SK-N-MC (cell line): ENCODE measurements around the gene OR51V1.
"Not testable (repeated sequence)": the region's sequence is repeated elsewhere in the genome, so short reads cannot be mapped to it uniquely, and the experiment has no call there.

Experiments
- DNase-seq: peaks from one replicate; pipeline ENCODE4 v3.0.0-alpha.2; 2011; ENCODE audit warnings: low read depth, low spot score
- H3K27ac ChIP-seq: fragments of 200-600 bp; sonication (generic); 2 replicates; pipeline ENCODE4 v1.5.1; 2016; ENCODE audit warnings: mixed run types
- H3K36me3 ChIP-seq: fragments of 200-600 bp; sonication (generic); 2 replicates; pipeline ENCODE4 v1.6.1; 2017; ENCODE audit warnings: antibody characterized with exemption, low read length, mixed read lengths; ENCODE audit not compliant: insufficient read depth
- H3K4me3 ChIP-seq: fragments of 200-600 bp; sonication (generic); 2 replicates; pipeline ENCODE4 v1.5.1; 2016
- H3K9ac ChIP-seq: fragments of 200-600 bp; sonication (generic); 2 replicates; pipeline ENCODE4 v1.8.0; 2017; ENCODE audit warnings: mixed run types, mixed read lengths; ENCODE audit not compliant: insufficient read length
- H3K9me3 ChIP-seq: fragments of 200-600 bp; sonication (generic); 2 replicates; pipeline ENCODE4 v1.6.1; 2017; ENCODE audit warnings: low read depth, mild to moderate bottlenecking, antibody characterized with exemption, low read length, moderate library complexity, mixed read lengths
- EZH2 ChIP-seq: fragments of 200-600 bp; sonication (generic); IDR thresholded peaks from one replicate; pipeline ENCODE4 v1.6.1; 2017; ENCODE audit warnings: antibody characterized with exemption
- FOXP2 ChIP-seq: optimal IDR thresholded peaks from 2 replicates; pipeline ENCODE3; 2011; ENCODE audit warnings: mild to moderate bottlenecking, moderate library complexity; ENCODE audit not compliant: insufficient read depth; ENCODE audit errors: extremely low read length, control extremely low read depth
- POLR2AphosphoS5 ChIP-seq: IDR thresholded peaks from 2 replicates; pipeline ENCODE4 v1.6.1; 2012; ENCODE audit warnings: mild to moderate bottlenecking, low read depth, low read length, borderline replicate concordance

OR51V1 gene

GRCh38 chr11:5197536-5197935, 2.9 kb downstream of the OR51V1 start:
- Histone ChIP-seq H3K9me3 (no peaks in the 10 kb centered on the region), H3K9ac (no peak overlapping the region), H3K27ac (no peak overlapping the region), H3K4me3 (no peak overlapping the region), H3K36me3 (no peaks in the 10 kb centered on the region)
- DNase-seq: no peak
- TF ChIP-seq FOXP2 (no peak), EZH2 (no peak), POLR2AphosphoS5 (no peak)

GRCh38 chr11:5196731-5197130, 3.8 kb downstream of the OR51V1 start:
- no peak overlapping the region for H3K27ac ChIP-seq
- TF ChIP-seq POLR2AphosphoS5: no peak
- TF ChIP-seq FOXP2: no peak
- no peak for TF ChIP-seq EZH2

GRCh38 chr11:5196067-5196466, 4.4 kb downstream of the OR51V1 start:
- Histone ChIP-seq H3K9ac (no peak overlapping the region), H3K9me3 (no peaks in the 10 kb centered on the region), H3K4me3 (no peak overlapping the region), H3K36me3 (no peaks in the 10 kb centered on the region), H3K27ac (no peak overlapping the region)
- no peak for DNase-seq
- TF ChIP-seq POLR2AphosphoS5: no peak
- TF ChIP-seq FOXP2: no peak
- no peak for TF ChIP-seq EZH2

More at GRCh38 chr11:5196731-5197130, 3.8 kb downstream of the OR51V1 start:
- DNase-seq: no peak
- Histone ChIP-seq H3K9me3 (no peaks in the 10 kb centered on the region), H3K9ac (no peak overlapping the region), H3K4me3 (no peak overlapping the region), H3K36me3 (no peaks in the 10 kb centered on the region)

GRCh38 chr11:5192738-5193137, 7.7 kb downstream of the OR51V1 start:
- H3K27ac ChIP-seq: no peak overlapping the region
- no peak overlapping the region for H3K9ac ChIP-seq
- no peak for TF ChIP-seq EZH2
- TF ChIP-seq FOXP2: no peak
- TF ChIP-seq POLR2AphosphoS5: no peak
- DNase-seq: no peak
- no peaks in the 10 kb centered on the region for H3K36me3 ChIP-seq
- H3K9me3 ChIP-seq: no peaks in the 10 kb centered on the region
- H3K4me3 ChIP-seq: no peak overlapping the region

- no peak for DNase-seq
- H3K9ac ChIP-seq: no peak overlapping the region
- TF ChIP-seq FOXP2 (no peak), POLR2AphosphoS5 (no peak), EZH2 (no peak)
- H3K27ac ChIP-seq: no peak overlapping the region
- H3K4me3 ChIP-seq: no peak overlapping the region
- H3K36me3 ChIP-seq: no peaks in the 10 kb centered on the region
- H3K9me3 ChIP-seq: no peaks in the 10 kb centered on the region
These were observed 12.3 kb downstream of the OR51V1 start for GRCh38 chr11:5188201-5188600.

GRCh38 chr11:5178046-5178837, 22.2 kb downstream of the OR51V1 start:
- H3K27ac ChIP-seq: no peak overlapping the region
- no peaks in the 10 kb centered on the region for H3K9me3 ChIP-seq
- no peak for DNase-seq
- H3K9ac ChIP-seq: no peak overlapping the region
- no peak overlapping the region for H3K4me3 ChIP-seq
- H3K36me3 ChIP-seq: no peaks in the 10 kb centered on the region
- TF ChIP-seq FOXP2: no peak
- no peak for TF ChIP-seq EZH2
- no peak for TF ChIP-seq POLR2AphosphoS5

GRCh38 chr11:5174934-5175333, 25.5 kb downstream of the OR51V1 start:
- TF ChIP-seq POLR2AphosphoS5 (no peak), FOXP2 (no peak), EZH2 (no peak)
- no peak overlapping the region for H3K4me3 ChIP-seq
- H3K9ac ChIP-seq: no peak overlapping the region
- H3K27ac ChIP-seq: no peak overlapping the region
- no peaks in the 10 kb centered on the region for H3K36me3 ChIP-seq
- H3K9me3 ChIP-seq: no peaks in the 10 kb centered on the region
- DNase-seq: no peak

GRCh38 chr11:5171856-5172255, 28.6 kb downstream of the OR51V1 start:
- Histone ChIP-seq H3K9me3 (no peaks in the 10 kb centered on the region), H3K4me3 (no peak overlapping the region), H3K36me3 (no peaks in the 10 kb centered on the region), H3K9ac (no peak overlapping the region), H3K27ac (no peak overlapping the region)
- TF ChIP-seq POLR2AphosphoS5 (no peak), FOXP2 (no peak), EZH2 (no peak)
- no peak for DNase-seq

GRCh38 chr11:5165898-5166297, 34.6 kb downstream of the OR51V1 start:
- H3K9ac ChIP-seq, H3K27ac ChIP-seq, H3K4me3 ChIP-seq, H3K36me3 ChIP-seq, H3K9me3 ChIP-seq, DNase-seq: not testable (repeated sequence)

GRCh38 chr11:5164807-5165206, 35.7 kb downstream of the OR51V1 start:
- not testable (repeated sequence) for H3K4me3 ChIP-seq, H3K36me3 ChIP-seq, H3K9ac ChIP-seq, DNase-seq, H3K27ac ChIP-seq, H3K9me3 ChIP-seq

- not testable (repeated sequence) for H3K9me3 ChIP-seq, H3K27ac ChIP-seq, H3K9ac ChIP-seq, H3K4me3 ChIP-seq, DNase-seq, H3K36me3 ChIP-seq
These were observed 39.4 kb downstream of the OR51V1 start for GRCh38 chr11:5161045-5161444.

GRCh38 chr11:5160217-5160616, 40.3 kb downstream of the OR51V1 start:
- not testable (repeated sequence) for DNase-seq, H3K36me3 ChIP-seq, H3K9ac ChIP-seq, H3K4me3 ChIP-seq, H3K9me3 ChIP-seq, H3K27ac ChIP-seq
